HG02678 (cell line): Measurements from ENCODE around the gene TUBG2.
"Not testable (repeated sequence)": the region's sequence is repeated elsewhere in the genome, so short reads cannot be mapped to it uniquely, and the experiment has no call there.

Experiments used
- ATAC-seq: cut with Tn5 transposase; IDR thresholded peaks from one replicate; pipeline ENCODE4 v1.9.1; 2021; ENCODE audit warnings: mild to moderate bottlenecking, moderate library complexity; ENCODE audit not compliant: unreplicated experiment

TUBG2 gene

GRCh38 chr17:42653179-42654124 is 5.6 kb upstream of the TUBG2 start:
- no peak for ATAC-seq

- no peak for ATAC-seq
These were observed 3.6 kb upstream of the TUBG2 start for GRCh38 chr17:42655528-42655927.

GRCh38 chr17:42657824-42658588 is 1.1 kb upstream of the TUBG2 start:
- no peak for ATAC-seq

- not testable (repeated sequence) for ATAC-seq
These were observed 819 bp downstream of the TUBG2 start for GRCh38 chr17:42659932-42660274.

GRCh38 chr17:42660692-42661345 is 1.7 kb downstream of the TUBG2 start:
- no peak for ATAC-seq

- ATAC-seq: no peak
These were observed 6.5 kb downstream of the TUBG2 start for GRCh38 chr17:42665581-42666001.

GRCh38 chr17:42666126-42666525 is 7.0 kb downstream of the TUBG2 start:
- ATAC-seq: not testable (repeated sequence)

GRCh38 chr17:42667088-42667951 is 8.2 kb downstream of the TUBG2 start:
- no peak for ATAC-seq

- ATAC-seq: no peak
These were observed 10.6 kb downstream of the TUBG2 start for GRCh38 chr17:42669705-42669976.

GRCh38 chr17:42669977-42670788 is 11.1 kb downstream of the TUBG2 start:
- no peak for ATAC-seq

- no peak for ATAC-seq
These were observed 11.9 kb downstream of the TUBG2 start for GRCh38 chr17:42670789-42671657.

GRCh38 chr17:42672038-42672437 is 13.0 kb downstream of the TUBG2 start:
- ATAC-seq: no peak

- no peak for ATAC-seq
These were observed 14.3 kb downstream of the TUBG2 start for GRCh38 chr17:42673266-42673884.

- ATAC-seq: no peak
These were observed 15.0 kb downstream of the TUBG2 start for GRCh38 chr17:42673885-42674754.

GRCh38 chr17:42674755-42675347 is 15.8 kb downstream of the TUBG2 start:
- ATAC-seq: no peak

GRCh38 chr17:42675348-42675964 is 16.4 kb downstream of the TUBG2 start:
- no peak for ATAC-seq

GRCh38 chr17:42675965-42676423 is 16.9 kb downstream of the TUBG2 start:
- ATAC-seq: no peak
